Measurements from ENCODE around the gene AGAP1.

Gene AGAP1

DNA sequence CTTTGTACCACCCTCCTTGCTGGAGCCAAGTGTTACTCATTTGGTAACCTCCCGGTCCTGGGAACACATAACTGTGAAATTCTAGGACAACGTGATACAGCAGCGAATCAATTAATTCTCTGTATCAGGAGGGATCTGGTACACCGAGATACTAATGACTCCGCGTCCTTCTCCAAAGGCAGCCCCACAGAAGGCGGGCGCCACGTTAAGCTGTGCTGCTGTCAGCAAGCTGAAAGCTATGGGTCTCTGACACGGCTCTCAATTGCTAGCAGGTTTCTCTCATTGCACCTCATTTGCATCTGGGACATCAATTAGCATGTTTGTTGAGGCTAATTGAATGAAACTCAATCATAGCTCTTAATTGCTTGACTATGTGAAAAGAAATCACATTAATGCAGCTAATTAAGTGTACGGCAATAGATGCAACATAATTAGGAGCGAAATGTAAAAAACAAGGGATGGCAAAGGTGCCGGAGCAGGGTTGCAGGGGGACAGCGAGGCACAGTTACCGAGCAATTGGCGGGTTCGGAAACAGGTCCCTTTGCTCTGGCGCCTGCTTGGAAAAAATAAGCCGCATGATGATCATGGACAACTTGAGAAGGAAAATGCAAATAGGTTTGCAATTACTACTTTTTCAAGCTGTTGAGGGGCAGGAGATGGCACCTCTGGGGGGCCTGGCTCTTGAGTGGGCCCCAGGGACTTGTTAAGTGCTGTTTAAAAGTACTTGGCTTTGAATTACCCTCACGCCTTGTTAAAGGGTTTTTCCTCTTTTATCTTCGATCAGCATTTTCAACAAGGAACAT is 410.1 kb downstream of the AGAP1 start:
- TF ChIP-seq FOXP2 (optimal IDR thresholded peaks at IDR 0.05; ENCODE audit: borderline replicate concordance, extremely low read depth, extremely low read length, insufficient read depth) (no peak), POLR2AphosphoS5 (IDR thresholded peaks at IDR 0.05; ENCODE audit: low read depth, low read length) (no peak), REST (IDR thresholded peaks at IDR 0.05; ENCODE audit: insufficient read depth in 1 of 2, low read depth in 2 of 2, low read length in 2 of 2) (no peak), SIN3A (IDR thresholded peaks at IDR 0.05; ENCODE audit: borderline replicate concordance, insufficient read depth, low read length) (no peak)

GRCh38 chr2:235904585-235904931 is 410.7 kb downstream of the AGAP1 start:
- TF ChIP-seq SIN3A (IDR thresholded peaks at IDR 0.05; ENCODE audit: borderline replicate concordance, insufficient read depth, low read length) (no peak), FOXP2 (optimal IDR thresholded peaks at IDR 0.05; ENCODE audit: borderline replicate concordance, extremely low read depth, extremely low read length, insufficient read depth) (no peak), TAF1 (IDR thresholded peaks at IDR 0.05; ENCODE audit: borderline replicate concordance, insufficient read depth, low read length) (no peak), POLR2AphosphoS5 (IDR thresholded peaks at IDR 0.05; ENCODE audit: low read depth, low read length) (no peak), REST (IDR thresholded peaks at IDR 0.05; ENCODE audit: insufficient read depth in 1 of 2, low read depth in 2 of 2, low read length in 2 of 2) (no peak)

DNA sequence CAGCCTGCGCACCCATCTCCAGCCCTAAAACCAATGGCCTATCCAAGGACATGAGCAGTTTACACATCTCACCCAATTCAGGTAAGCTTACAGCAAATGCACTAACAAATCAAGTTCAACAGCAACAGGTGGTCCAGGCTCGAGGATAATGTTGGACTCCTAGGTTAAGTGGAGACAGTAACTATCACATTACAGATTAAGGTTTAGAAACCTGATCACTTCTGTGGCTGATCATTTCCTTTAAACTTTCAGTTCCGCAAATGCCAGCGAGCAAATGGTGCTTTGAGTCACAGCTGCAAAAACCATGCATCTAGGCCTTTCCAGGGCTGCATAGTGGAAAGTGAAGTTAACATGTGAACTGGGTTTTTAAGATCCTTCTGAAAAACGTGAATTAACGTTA is 415.0 kb downstream of the AGAP1 start:
- no peak for TF ChIP-seq POLR2AphosphoS5 (IDR thresholded peaks at IDR 0.05; ENCODE audit: low read depth, low read length)
- no peak for TF ChIP-seq SIN3A (IDR thresholded peaks at IDR 0.05; ENCODE audit: borderline replicate concordance, insufficient read depth, low read length)

- TF ChIP-seq POLR2AphosphoS5 (IDR thresholded peaks at IDR 0.05; ENCODE audit: low read depth, low read length) (no peak), REST (IDR thresholded peaks at IDR 0.05; ENCODE audit: insufficient read depth in 1 of 2, low read depth in 2 of 2, low read length in 2 of 2) (no peak), FOXP2 (optimal IDR thresholded peaks at IDR 0.05; ENCODE audit: borderline replicate concordance, extremely low read depth, extremely low read length, insufficient read depth) (no peak), TAF1 (IDR thresholded peaks at IDR 0.05; ENCODE audit: borderline replicate concordance, insufficient read depth, low read length) (no peak)
Measured at GRCh38 chr2:235909358-235909757, 415.5 kb downstream of the AGAP1 start.

- TF ChIP-seq REST (IDR thresholded peaks at IDR 0.05; ENCODE audit: insufficient read depth in 1 of 2, low read depth in 2 of 2, low read length in 2 of 2) (no peak), POLR2AphosphoS5 (IDR thresholded peaks at IDR 0.05; ENCODE audit: low read depth, low read length) (no peak), FOXP2 (optimal IDR thresholded peaks at IDR 0.05; ENCODE audit: borderline replicate concordance, extremely low read depth, extremely low read length, insufficient read depth) (no peak), TAF1 (IDR thresholded peaks at IDR 0.05; ENCODE audit: borderline replicate concordance, insufficient read depth, low read length) (no peak), SIN3A (IDR thresholded peaks at IDR 0.05; ENCODE audit: borderline replicate concordance, insufficient read depth, low read length) (no peak)
Measured at GRCh38 chr2:235910067-235910466, 416.2 kb downstream of the AGAP1 start.
